ENCODE results near the gene APOBEC3F. TPM values are rescaled to one million over a fixed set of nuclear protein-coding genes. Genes with fewer than 3 reads are reported as not detected.
"Not testable (repeated sequence)": the region's sequence is repeated elsewhere in the genome, so short reads cannot be mapped to it uniquely, and the experiment has no call there.

APOBEC3F gene
- total RNA-seq, 1 experiment from 2014 or later, result not detected

GRCh38 chr22:39077912-39078311 is 37.2 kb downstream of the APOBEC3F start:
- H3K4me1 ChIP-seq (ENCODE audit: insufficient read depth, low read length); intact Hi-C loops (cut with micrococcal nuclease); H3K9me2 ChIP-seq (replicated peaks; ENCODE audit: low read length); H3F3A ChIP-seq (ENCODE audit: low read length, unreplicated experiment); H4K20me1 ChIP-seq (ENCODE audit: low read length); DNase-seq; H3K9ac ChIP-seq (ENCODE audit: low read length); H2AFZ ChIP-seq (ENCODE audit: low read length); BruUV-seq (replicated peaks); ATAC-seq; H3K27me3 ChIP-seq (ENCODE audit: low read length); CTCF ChIA-PET; H3K4me2 ChIP-seq (ENCODE audit: low read length); H3K27ac ChIP-seq (ENCODE audit: low read length); H3K79me2 ChIP-seq (ENCODE audit: low read length); H3K36me3 ChIP-seq (ENCODE audit: low read depth, low read length); H3K4me3 ChIP-seq (ENCODE audit: low read length); POLR2A ChIA-PET (ENCODE audit: unreplicated experiment); H3K9me3 ChIP-seq (ENCODE audit: low read length): not testable (repeated sequence)

GRCh38 chr22:39078329-39078728 is 37.7 kb downstream of the APOBEC3F start:
- Histone ChIP-seq H3F3A (ENCODE audit: low read length, unreplicated experiment) (no peaks in the 10 kb centered on the region), H3K4me3 (ENCODE audit: low read length) (no peak overlapping the region), H3K79me2 (ENCODE audit: low read length) (no peaks in the 10 kb centered on the region), H3K4me1 (ENCODE audit: insufficient read depth, low read length) (no peaks in the 10 kb centered on the region), H2AFZ (ENCODE audit: low read length) (no peak overlapping the region), H3K27me3 (ENCODE audit: low read length) (no peaks in the 10 kb centered on the region), H4K20me1 (ENCODE audit: low read length) (no peaks in the 10 kb centered on the region), H3K9ac (ENCODE audit: low read length) (no peak overlapping the region), H3K9me3 (ENCODE audit: low read length) (no peaks in the 10 kb centered on the region), H3K27ac (ENCODE audit: low read length) (no peak overlapping the region), H3K4me2 (ENCODE audit: low read length) (no peak overlapping the region), H3K36me3 (ENCODE audit: low read depth, low read length) (no peaks in the 10 kb centered on the region), H3K9me2 (replicated peaks; ENCODE audit: low read length) (no peaks in the 10 kb centered on the region)
- ChIA-PET CTCF (no interaction called here), POLR2A (ENCODE audit: unreplicated experiment) (no interaction called here)
- intact Hi-C loops (cut with micrococcal nuclease), result no loop called here
- TF ChIP-seq EZH2 (IDR thresholded peaks at IDR 0.05; ENCODE audit: low read length, unreplicated experiment) (no peak), EZH2phosphoT487 (IDR thresholded peaks at IDR 0.05; ENCODE audit: borderline replicate concordance, low read length) (no peak), CTCF (conservative IDR thresholded peaks at IDR 0.05; ENCODE audit: low read depth, low read length) (no peak)
- no peak for ATAC-seq
- DNase-seq, result no peak
- BruUV-seq (replicated peaks), result TSS peak; percentile 59

- H3K27ac ChIP-seq (ENCODE audit: low read length); H3K4me3 ChIP-seq (ENCODE audit: low read length); H3K9me3 ChIP-seq (ENCODE audit: low read length); H3K36me3 ChIP-seq (ENCODE audit: low read depth, low read length); CTCF ChIA-PET; H3K9ac ChIP-seq (ENCODE audit: low read length); H3K79me2 ChIP-seq (ENCODE audit: low read length); ATAC-seq; H3K9me2 ChIP-seq (replicated peaks; ENCODE audit: low read length); intact Hi-C loops (cut with micrococcal nuclease); H3F3A ChIP-seq (ENCODE audit: low read length, unreplicated experiment); DNase-seq; H3K4me2 ChIP-seq (ENCODE audit: low read length); H4K20me1 ChIP-seq (ENCODE audit: low read length); BruUV-seq (replicated peaks); POLR2A ChIA-PET (ENCODE audit: unreplicated experiment); H2AFZ ChIP-seq (ENCODE audit: low read length); H3K4me1 ChIP-seq (ENCODE audit: insufficient read depth, low read length); H3K27me3 ChIP-seq (ENCODE audit: low read length): not testable (repeated sequence)
Observed at GRCh38 chr22:39079054-39079637, 38.5 kb downstream of the APOBEC3F start.

Measured in PC-3 (cell line).